ENCODE results near the gene NUAK2. TPM values are rescaled to one million over a fixed set of nuclear protein-coding genes. Genes with fewer than 3 reads are reported as not detected.

NUAK2 gene
- total and polyA plus RNA-seq, 9 donors = 0.35 to 1.5 (median 0.41) TPM

- Histone ChIP-seq H3K9me3 (replicated peaks; ENCODE audit: control insufficient read depth, low read depth, low read length) (no peaks in the 10 kb centered on the region), H3K27ac (ENCODE audit: low read length) (no peak overlapping the region), H3K36me3 (ENCODE audit: control insufficient read depth, insufficient read depth, low read length) (peaks cover 36% of the 10 kb centered on the region), H3K27me3 (ENCODE audit: control insufficient read depth, insufficient read depth, low read length) (no peaks in the 10 kb centered on the region), H3K4me3 (ENCODE audit: low read length) (no peak overlapping the region), H3K4me1 (ENCODE audit: control insufficient read depth, insufficient read depth, low read length) (peaks cover 12% of the 10 kb centered on the region)
- 11% methylated on average over 6 of the region's 7 CpGs for WGBS (ENCODE audit: insufficient coverage)
- DNase-seq = peak; percentile 84
Observed at GRCh38 chr1:205273551-205273982, 48.0 kb downstream of the NUAK2 start.

- Histone ChIP-seq H3K9me3 (replicated peaks; ENCODE audit: control insufficient read depth, low read depth, low read length) (no peaks in the 10 kb centered on the region), H3K4me3 (ENCODE audit: low read length) (no peak overlapping the region), H3K27ac (ENCODE audit: low read length) (no peak overlapping the region), H3K27me3 (ENCODE audit: control insufficient read depth, insufficient read depth, low read length) (no peaks in the 10 kb centered on the region), H3K36me3 (ENCODE audit: control insufficient read depth, insufficient read depth, low read length) (peaks cover 36% of the 10 kb centered on the region), H3K4me1 (ENCODE audit: control insufficient read depth, insufficient read depth, low read length) (peaks cover 12% of the 10 kb centered on the region)
- no peak for DNase-seq
- WGBS (ENCODE audit: insufficient coverage) = no CpG with 5 or more reads among the region's 3 CpGs
Observed at GRCh38 chr1:205272536-205272935, 49.0 kb downstream of the NUAK2 start.

GRCh38 chr1:205271745-205272144 is 49.8 kb downstream of the NUAK2 start:
- peaks cover 36% of the 10 kb centered on the region for H3K36me3 ChIP-seq (ENCODE audit: control insufficient read depth, insufficient read depth, low read length)
- H3K4me3 ChIP-seq (ENCODE audit: low read length) = no peak overlapping the region
- 88% methylated on average over 18 of the region's 18 CpGs for WGBS (ENCODE audit: insufficient coverage)
- H3K9me3 ChIP-seq (replicated peaks; ENCODE audit: control insufficient read depth, low read depth, low read length) = no peaks in the 10 kb centered on the region
- peaks cover 14% of the 10 kb centered on the region for H3K4me1 ChIP-seq (ENCODE audit: control insufficient read depth, insufficient read depth, low read length)
- no peak overlapping the region for H3K27ac ChIP-seq (ENCODE audit: low read length)
- no peaks in the 10 kb centered on the region for H3K27me3 ChIP-seq (ENCODE audit: control insufficient read depth, insufficient read depth, low read length)
- no peak for DNase-seq

GRCh38 chr1:205271277-205271676 is 50.3 kb downstream of the NUAK2 start:
- peaks cover 14% of the 10 kb centered on the region for H3K4me1 ChIP-seq (ENCODE audit: control insufficient read depth, insufficient read depth, low read length)
- H3K36me3 ChIP-seq (ENCODE audit: control insufficient read depth, insufficient read depth, low read length) = peaks cover 36% of the 10 kb centered on the region
- 88% methylated on average over 7 of the region's 8 CpGs for WGBS (ENCODE audit: insufficient coverage)
- peak; percentile 35 for DNase-seq
- H3K4me3 ChIP-seq (ENCODE audit: low read length) = no peak overlapping the region
- H3K9me3 ChIP-seq (replicated peaks; ENCODE audit: control insufficient read depth, low read depth, low read length) = no peaks in the 10 kb centered on the region
- H3K27me3 ChIP-seq (ENCODE audit: control insufficient read depth, insufficient read depth, low read length) = no peaks in the 10 kb centered on the region
- H3K27ac ChIP-seq (ENCODE audit: low read length) = no peak overlapping the region

- no peaks in the 10 kb centered on the region for H3K27me3 ChIP-seq (ENCODE audit: control insufficient read depth, insufficient read depth, low read length)
- H3K9me3 ChIP-seq (replicated peaks; ENCODE audit: control insufficient read depth, low read depth, low read length) = no peaks in the 10 kb centered on the region
- no peak overlapping the region for H3K27ac ChIP-seq (ENCODE audit: low read length)
- 82% methylated on average over 3 of the region's 8 CpGs for WGBS (ENCODE audit: insufficient coverage)
- peaks cover 36% of the 10 kb centered on the region for H3K36me3 ChIP-seq (ENCODE audit: control insufficient read depth, insufficient read depth, low read length)
- no peak overlapping the region for H3K4me3 ChIP-seq (ENCODE audit: low read length)
- peaks cover 14% of the 10 kb centered on the region for H3K4me1 ChIP-seq (ENCODE audit: control insufficient read depth, insufficient read depth, low read length)
- DNase-seq = no peak
Observed at GRCh38 chr1:205270764-205271163, 50.8 kb downstream of the NUAK2 start.

GRCh38 chr1:205270271-205270670 is 51.3 kb downstream of the NUAK2 start:
- WGBS (ENCODE audit: insufficient coverage) = 60% methylated on average over 1 of the region's 7 CpGs
- no peak for DNase-seq
- Histone ChIP-seq H3K4me3 (ENCODE audit: low read length) (no peak overlapping the region), H3K27me3 (ENCODE audit: control insufficient read depth, insufficient read depth, low read length) (no peaks in the 10 kb centered on the region), H3K27ac (ENCODE audit: low read length) (no peak overlapping the region), H3K4me1 (ENCODE audit: control insufficient read depth, insufficient read depth, low read length) (peaks cover 14% of the 10 kb centered on the region), H3K36me3 (ENCODE audit: control insufficient read depth, insufficient read depth, low read length) (peaks cover 36% of the 10 kb centered on the region), H3K9me3 (replicated peaks; ENCODE audit: control insufficient read depth, low read depth, low read length) (no peaks in the 10 kb centered on the region)

- no peak overlapping the region for H3K4me3 ChIP-seq (ENCODE audit: low read length)
- H3K36me3 ChIP-seq (ENCODE audit: control insufficient read depth, insufficient read depth, low read length) = peaks cover 36% of the 10 kb centered on the region
- H3K4me1 ChIP-seq (ENCODE audit: control insufficient read depth, insufficient read depth, low read length) = peaks cover 12% of the 10 kb centered on the region
- 76% methylated on average over 8 of the region's 8 CpGs for WGBS (ENCODE audit: insufficient coverage)
- DNase-seq = no peak
- no peaks in the 10 kb centered on the region for H3K9me3 ChIP-seq (replicated peaks; ENCODE audit: control insufficient read depth, low read depth, low read length)
- H3K27me3 ChIP-seq (ENCODE audit: control insufficient read depth, insufficient read depth, low read length) = no peaks in the 10 kb centered on the region
- H3K27ac ChIP-seq (ENCODE audit: low read length) = no peak overlapping the region
Observed at GRCh38 chr1:205269711-205270110, 51.8 kb downstream of the NUAK2 start.

GRCh38 chr1:205268846-205269680 is 52.5 kb downstream of the NUAK2 start:
- Histone ChIP-seq H3K27ac (ENCODE audit: low read length) (no peak overlapping the region), H3K27me3 (ENCODE audit: control insufficient read depth, insufficient read depth, low read length) (no peaks in the 10 kb centered on the region), H3K9me3 (replicated peaks; ENCODE audit: control insufficient read depth, low read depth, low read length) (no peaks in the 10 kb centered on the region), H3K4me1 (ENCODE audit: control insufficient read depth, insufficient read depth, low read length) (peaks cover 12% of the 10 kb centered on the region), H3K36me3 (ENCODE audit: control insufficient read depth, insufficient read depth, low read length) (peaks cover 36% of the 10 kb centered on the region), H3K4me3 (ENCODE audit: low read length) (no peak overlapping the region)
- WGBS (ENCODE audit: insufficient coverage) = 94% methylated on average over 48 of the region's 48 CpGs
- DNase-seq = no peak

GRCh38 chr1:205267306-205267902 is 54.1 kb downstream of the NUAK2 start:
- WGBS (ENCODE audit: insufficient coverage) = 76% methylated on average over 3 of the region's 8 CpGs
- peaks cover 29% of the 10 kb centered on the region for H3K36me3 ChIP-seq (ENCODE audit: control insufficient read depth, insufficient read depth, low read length)
- H3K4me1 ChIP-seq (ENCODE audit: control insufficient read depth, insufficient read depth, low read length) = peaks cover 15% of the 10 kb centered on the region
- H3K4me3 ChIP-seq (ENCODE audit: low read length) = no peak overlapping the region
- no peak overlapping the region for H3K27ac ChIP-seq (ENCODE audit: low read length)
- no peaks in the 10 kb centered on the region for H3K9me3 ChIP-seq (replicated peaks; ENCODE audit: control insufficient read depth, low read depth, low read length)
- no peaks in the 10 kb centered on the region for H3K27me3 ChIP-seq (ENCODE audit: control insufficient read depth, insufficient read depth, low read length)
- DNase-seq = no peak

GRCh38 chr1:205266611-205267305 is 54.8 kb downstream of the NUAK2 start:
- Histone ChIP-seq H3K4me1 (ENCODE audit: control insufficient read depth, insufficient read depth, low read length) (peaks cover 20% of the 10 kb centered on the region), H3K36me3 (ENCODE audit: control insufficient read depth, insufficient read depth, low read length) (peaks cover 24% of the 10 kb centered on the region), H3K9me3 (replicated peaks; ENCODE audit: control insufficient read depth, low read depth, low read length) (no peaks in the 10 kb centered on the region), H3K27ac (ENCODE audit: low read length) (no peak overlapping the region), H3K4me3 (ENCODE audit: low read length) (no peak overlapping the region), H3K27me3 (ENCODE audit: control insufficient read depth, insufficient read depth, low read length) (no peaks in the 10 kb centered on the region)
- 83% methylated on average over 7 of the region's 10 CpGs for WGBS (ENCODE audit: insufficient coverage)
- DNase-seq = no peak
